ENCODE measurements around the gene GPR61.

Gene GPR61

DNA sequence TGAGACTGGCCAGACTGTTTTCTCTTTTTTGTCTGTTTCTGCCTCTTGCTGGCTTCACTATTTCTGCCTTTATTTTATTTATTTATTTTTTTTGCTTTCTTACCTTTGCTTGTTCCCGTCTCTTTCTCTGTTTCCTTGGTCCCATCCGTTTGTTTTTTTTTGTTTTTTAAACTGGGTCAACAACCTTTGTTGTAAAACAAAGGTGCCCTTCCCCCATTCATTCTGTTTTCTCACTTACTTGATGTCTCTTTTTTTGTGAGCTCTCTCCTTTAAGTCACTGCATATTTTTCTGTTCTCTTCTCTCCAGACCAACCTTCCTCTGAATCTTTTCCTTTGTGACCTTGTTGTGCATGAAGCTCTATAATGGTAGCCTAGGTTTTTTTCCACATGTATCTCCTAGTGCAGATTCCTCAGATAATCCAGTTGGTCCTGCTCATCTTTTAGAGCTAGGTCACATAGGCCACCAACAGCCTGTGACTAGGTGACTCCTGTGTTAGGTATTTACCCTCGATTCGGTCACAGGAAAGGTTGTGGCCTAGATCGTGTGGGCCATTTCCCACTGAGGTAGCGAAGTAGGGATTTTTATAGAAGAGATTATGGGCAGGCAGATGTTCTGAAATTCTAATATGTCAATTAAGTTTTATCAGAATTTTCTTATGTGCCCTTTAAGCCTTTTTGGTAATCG, 24.7 kb downstream of the GPR61 start:
- no peak for DNase-seq (ENCODE audit: insufficient read length, low spot score)
- FAIRE-seq = no peak

DNA sequence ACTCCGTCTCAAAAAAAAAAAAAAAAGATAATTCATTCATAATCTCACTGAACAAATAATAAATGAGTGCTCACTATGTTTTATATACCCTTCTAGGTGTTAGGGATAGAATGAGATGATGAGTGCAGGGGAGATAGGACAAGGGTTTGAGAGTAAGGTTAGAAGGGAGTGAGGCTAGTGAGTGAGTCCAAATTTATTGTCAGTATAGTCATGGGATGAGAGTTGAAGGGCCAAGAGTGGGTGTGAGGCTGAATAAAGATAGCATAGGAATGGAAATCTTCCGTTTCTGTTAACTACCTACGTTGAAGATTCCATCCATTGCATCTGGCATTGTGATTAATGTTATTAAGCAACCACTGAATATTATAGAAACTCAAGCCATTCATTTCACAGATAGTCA, 25.6 kb downstream of the GPR61 start:
- DNase-seq (ENCODE audit: insufficient read length, low spot score) (no peak), FAIRE-seq (no peak)

DNA sequence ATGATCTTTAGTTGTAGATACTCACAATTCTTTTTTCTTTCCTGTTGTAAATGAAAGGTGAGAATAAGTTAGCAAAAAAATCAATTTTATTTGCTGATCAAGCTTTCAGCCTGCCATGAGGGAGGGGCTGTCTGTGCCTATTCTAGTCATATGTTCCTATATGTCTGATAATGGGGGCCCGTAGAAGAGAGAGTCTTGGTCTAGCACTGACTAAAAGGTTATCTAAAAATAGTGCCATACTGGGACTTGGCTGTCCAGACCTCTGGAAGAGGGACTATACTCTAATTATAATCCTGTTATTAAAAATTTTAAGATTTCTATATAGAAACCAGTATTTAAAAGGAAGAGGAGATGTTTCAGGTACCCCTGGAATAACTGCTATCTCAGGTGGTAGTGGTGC, 27.3 kb downstream of the GPR61 start:
- no peak for DNase-seq (ENCODE audit: insufficient read length, low spot score)
- no peak for FAIRE-seq

DNA sequence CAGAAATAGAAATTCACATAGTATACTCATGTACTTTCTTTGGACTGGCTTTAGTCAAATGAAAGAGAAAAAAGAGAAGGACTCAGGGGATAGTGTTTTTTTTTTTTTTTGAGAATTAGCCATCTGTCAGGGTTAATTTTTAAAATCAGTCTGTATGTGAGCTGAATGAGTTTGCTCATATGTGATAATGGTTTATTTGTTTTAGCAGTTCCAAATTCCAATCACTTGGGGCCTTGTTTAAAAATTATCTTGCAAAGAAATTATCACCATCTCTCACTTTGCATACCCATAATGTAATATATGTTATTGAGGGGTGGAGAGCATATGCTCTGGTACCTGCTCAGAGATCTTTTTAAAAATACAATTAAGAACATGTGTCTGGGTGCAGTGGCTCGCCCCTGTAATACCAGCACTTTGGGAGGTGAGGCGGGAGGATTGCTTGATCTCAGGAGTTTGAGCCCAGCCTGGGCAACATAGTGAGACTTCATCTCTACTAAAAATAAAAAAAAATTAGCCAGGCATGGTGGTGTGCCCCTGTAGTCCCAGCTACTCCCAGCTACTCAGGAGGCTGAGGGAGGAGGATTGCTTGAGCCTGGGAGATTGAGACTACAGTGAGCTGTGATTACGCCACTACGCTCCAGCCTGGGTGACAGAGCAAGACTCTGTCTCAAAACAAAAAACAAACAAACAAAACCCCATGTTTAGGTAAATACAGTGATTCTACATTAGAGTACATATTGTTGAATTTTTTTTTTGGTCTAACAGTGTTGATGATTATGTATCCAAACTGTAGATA, 28.4 kb downstream of the GPR61 start:
- FAIRE-seq (no peak), DNase-seq (ENCODE audit: insufficient read length, low spot score) (no peak)

DNA sequence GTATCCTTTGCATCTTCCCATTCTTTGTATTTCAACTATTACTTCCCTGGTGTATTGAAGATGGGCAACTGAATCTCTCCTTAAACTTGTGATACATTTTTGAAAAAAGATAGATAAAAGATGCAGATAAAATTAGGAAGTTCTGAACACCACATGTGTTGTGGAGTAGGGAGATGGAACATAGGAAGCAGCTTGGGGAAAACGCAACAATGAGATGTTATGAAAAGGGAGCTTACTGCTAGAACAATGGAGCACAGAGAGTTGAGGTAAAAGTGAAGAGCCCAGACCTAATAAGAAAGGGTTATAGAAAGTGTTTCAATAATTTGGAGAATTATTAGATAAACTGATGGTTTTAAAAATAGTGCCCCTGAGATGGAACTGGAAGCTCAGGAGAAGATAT, 29.7 kb downstream of the GPR61 start:
- FAIRE-seq (no peak), DNase-seq (ENCODE audit: insufficient read length, low spot score) (no peak)

DNA sequence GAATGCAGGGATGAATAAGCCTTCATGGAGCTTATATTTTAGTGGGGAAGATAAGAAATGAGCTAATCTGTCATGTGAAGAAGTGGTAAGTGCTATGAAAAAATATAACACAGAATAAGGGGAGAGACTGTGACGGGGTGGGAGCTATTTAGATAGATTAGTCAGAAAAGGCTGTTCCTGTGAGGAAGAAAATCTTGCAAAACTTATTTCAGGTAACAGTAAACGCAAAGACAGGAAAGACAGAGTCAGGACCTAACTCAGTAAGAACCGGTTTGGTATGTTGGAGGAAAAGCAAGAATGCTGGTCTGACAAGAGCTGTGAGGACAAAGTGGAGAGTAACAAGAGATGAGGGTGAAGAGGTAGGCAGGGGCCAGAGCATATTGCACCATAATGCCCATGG, 30.7 kb downstream of the GPR61 start:
- DNase-seq (ENCODE audit: insufficient read length, low spot score) = no peak
- FAIRE-seq = no peak

DNA sequence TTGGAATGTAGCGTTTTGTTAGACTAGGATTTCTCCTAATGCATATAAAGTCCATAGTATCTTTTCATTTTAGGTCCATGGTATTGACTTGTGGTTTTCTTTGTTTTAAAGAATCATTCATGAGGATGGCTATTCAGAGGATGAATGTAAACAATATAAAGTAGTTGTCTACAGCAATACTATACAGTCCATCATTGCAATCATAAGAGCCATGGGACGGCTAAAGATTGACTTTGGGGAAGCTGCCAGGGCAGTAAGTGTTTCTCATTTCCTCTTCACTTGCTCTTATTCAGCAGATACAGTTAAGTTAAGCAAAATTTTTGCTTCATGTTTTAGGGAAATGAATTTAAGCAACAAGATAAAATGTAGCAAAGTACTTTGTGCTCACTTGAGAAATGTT, 34.1 kb downstream of the GPR61 start:
- no peak for DNase-seq (ENCODE audit: insufficient read length, low spot score)
- FAIRE-seq = no peak

DNA sequence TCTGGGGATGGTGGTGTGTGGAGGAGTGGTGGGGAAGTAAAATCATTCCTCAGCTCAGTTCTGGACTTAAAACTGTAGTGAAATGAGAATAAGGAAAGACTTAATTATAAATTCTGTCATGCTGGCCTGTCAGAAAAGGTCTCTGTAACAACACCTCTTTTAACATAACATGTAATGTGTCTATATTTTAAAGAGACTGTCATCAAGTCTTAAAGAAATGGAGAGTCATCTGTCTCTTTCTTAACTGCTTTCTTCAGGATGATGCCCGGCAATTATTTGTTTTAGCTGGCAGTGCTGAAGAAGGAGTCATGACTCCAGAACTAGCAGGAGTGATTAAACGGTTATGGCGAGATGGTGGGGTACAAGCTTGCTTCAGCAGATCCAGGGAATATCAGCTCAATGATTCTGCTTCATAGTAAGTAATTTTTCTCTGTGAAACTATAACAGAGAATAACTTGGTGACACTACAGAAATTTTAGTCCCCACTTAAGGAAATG, 39.3 kb downstream of the GPR61 start:
- FAIRE-seq (no peak), DNase-seq (ENCODE audit: insufficient read length, low spot score) (no peak)

DNA sequence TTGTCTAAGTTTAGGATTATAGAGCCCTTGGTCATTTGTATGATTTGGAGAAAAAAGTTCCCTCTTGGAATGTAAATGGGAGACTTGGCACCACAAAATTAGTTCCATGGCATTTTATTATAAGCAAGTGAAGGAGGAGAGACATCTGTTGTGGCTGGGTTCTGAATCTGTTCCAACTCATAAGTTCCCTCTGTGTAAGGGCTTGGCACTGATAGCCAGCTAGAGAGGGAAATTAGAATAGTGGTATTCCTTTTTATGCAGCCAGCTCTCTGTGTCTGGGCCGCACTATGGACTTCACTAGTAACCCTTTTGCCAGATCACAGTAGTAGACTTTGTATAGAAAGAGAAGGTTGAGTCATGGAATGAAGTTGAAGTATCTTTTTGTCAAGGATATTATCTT, 39.8 kb downstream of the GPR61 start:
- FAIRE-seq = no peak
- DNase-seq (ENCODE audit: insufficient read length, low spot score) = no peak

DNA sequence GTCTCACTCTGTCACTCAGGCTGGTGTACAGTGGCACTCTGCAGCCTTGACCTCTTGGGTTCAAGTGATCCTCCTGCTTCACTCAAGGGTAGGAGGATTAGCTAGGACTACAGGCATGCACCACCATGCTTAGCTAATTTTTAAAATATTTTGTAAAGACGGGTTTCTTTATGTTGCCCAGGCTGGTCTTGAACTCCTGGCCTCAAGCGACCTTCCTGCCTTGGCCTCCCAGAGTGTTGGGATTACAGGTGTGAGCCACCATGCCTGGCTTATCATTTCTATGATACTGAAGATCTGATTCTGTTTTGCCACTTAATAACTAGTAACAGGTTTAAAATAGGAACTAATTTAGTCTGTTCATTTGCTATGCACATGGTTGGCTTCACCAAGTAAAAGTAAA, 42.3 kb downstream of the GPR61 start:
- DNase-seq (ENCODE audit: insufficient read length, low spot score) (no peak), FAIRE-seq (no peak)

DNA sequence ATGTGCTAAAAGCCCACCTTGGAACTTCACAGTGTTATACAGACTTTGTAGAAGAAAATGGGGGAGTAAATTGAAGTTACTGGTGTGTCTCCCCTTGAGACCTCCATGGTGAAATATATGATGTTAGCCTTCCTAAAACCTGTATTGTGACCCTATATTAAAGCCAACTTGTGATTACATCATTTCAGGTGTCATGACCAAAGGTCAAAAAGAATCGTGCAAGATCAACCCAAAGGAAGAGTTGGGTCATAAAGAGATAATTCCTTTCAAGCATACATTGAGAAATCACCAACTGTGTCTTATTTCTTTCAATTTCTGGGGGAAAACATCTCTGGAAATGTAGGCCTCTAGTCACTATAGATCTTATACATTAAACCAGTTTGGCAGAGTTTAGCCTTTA, 45.1 kb downstream of the GPR61 start:
- FAIRE-seq (no peak), DNase-seq (ENCODE audit: insufficient read length, low spot score) (no peak)

DNA sequence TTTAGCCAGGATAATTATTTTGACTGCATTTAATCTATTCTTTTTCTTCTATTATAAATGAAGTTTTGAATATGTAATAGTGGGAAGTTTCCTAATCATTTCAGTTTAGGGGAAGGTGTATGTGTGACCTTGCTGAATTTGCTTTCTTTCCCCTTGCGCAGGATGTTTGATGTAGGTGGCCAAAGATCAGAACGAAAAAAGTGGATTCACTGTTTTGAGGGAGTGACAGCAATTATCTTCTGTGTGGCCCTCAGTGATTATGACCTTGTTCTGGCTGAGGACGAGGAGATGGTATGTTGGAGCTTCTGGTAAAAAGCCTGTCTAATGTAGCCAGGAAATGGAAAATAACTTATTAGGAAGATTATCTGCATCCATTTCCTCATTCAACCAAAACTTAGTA, 46.4 kb downstream of the GPR61 start:
- no peak for FAIRE-seq
- DNase-seq (ENCODE audit: insufficient read length, low spot score) = no peak

DNA sequence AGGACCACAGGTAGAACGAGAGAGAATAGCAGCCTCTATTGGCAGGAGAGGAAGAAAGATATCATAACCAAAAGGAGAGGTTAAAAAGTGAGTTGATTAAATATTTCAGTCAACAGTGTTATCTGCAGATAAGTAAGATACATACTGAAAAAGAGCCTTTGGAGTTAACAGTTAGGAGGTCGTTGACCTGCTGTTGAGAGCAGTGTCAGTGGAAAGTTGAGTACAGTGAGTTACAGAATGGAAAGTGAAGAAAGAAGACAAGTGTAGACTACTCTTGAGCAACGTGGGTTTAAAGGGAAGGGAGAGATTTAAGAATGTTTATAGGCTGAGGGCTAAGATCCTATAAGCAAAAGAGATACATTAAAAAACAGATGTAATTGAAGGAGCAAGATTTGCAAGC, 49.5 kb downstream of the GPR61 start:
- no peak for FAIRE-seq
- no peak for DNase-seq (ENCODE audit: insufficient read length, low spot score)

DNA sequence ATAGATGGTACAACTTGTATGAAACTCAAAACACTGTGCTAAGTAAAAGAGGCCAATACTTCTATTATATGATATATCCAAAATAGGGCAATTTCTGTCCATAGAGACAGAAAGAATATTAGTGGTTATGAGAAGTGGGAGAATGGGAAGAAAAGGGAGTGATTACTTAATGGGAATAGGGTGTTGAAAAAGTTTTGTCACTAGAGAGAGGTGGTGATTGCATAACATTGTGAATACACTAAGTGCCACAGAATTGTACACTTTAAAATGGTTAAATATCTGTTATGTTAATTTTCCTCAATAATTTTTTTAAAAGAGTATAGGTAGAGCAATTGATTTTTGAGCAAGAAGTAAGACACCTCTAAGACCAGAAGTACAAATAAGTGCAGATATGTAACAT, 50.0 kb downstream of the GPR61 start:
- FAIRE-seq (no peak), DNase-seq (ENCODE audit: insufficient read length, low spot score) (no peak)

DNA sequence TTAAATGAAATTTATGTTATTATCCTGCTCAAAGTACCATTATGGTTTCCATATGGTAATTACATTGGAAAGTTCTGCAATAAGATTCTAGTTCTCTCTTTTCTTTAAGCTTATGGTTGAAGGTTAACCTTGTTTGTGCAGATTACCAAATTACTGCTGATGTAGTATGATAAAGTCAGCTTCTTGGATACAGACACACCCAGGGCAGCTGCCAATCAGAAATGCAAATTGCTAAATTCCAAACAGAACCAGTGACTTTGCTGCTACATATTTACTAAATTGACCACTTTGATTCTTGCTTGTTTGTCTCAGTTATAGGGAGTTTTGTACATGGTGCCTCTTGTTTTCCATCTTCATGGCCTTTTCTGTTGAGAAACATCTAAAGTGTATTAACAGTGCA, 53.2 kb downstream of the GPR61 start:
- FAIRE-seq (no peak), DNase-seq (ENCODE audit: insufficient read length, low spot score) (no peak)

DNA sequence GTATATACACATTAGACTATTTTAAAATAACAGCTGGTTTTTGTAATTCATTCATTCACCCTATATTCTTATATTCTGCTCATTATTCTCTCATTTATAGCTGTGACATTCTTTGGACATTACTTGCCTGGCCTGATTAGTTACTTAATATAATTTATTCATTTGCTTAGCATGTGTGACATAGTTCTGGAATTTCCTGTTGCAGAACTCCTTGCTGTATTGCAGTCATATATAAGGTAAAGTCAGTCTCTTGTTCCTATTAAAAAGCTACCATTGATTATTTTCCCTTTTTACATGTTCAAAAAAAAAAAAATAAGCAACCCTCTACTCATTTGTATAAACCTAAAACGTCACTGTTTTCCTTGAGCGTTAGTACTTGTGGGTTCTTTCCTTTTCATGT, 55.9 kb downstream of the GPR61 start:
- FAIRE-seq = no peak
- no peak for DNase-seq (ENCODE audit: insufficient read length, low spot score)

Data from HTR-8/SVneo (cell line).